Stimulated activated CD8-positive, alpha-beta memory T cell treated with anti-CD3 and anti-CD28 coated beads, Interleukin-2, amount 100 ng/mL, for 48 hours (primary cell): ENCODE results near the gene KLF14.
"Not testable (repeated sequence)": the region's sequence is repeated elsewhere in the genome, so short reads cannot be mapped to it uniquely, and the experiment has no call there.

ENCODE experiments used
- DNase-seq, 2 donors: peaks; one replicate each; pipeline ENCODE4 v3.0.0-alpha.2; 2020; ENCODE audit warnings: low read depth in 2 of 2

The KLF14 gene

GRCh38 chr7:130719541-130719940 is 14.5 kb downstream of the KLF14 start:
- DNase-seq: no peak

- DNase-seq: no peak
These were observed 21.6 kb downstream of the KLF14 start for GRCh38 chr7:130712416-130712815.

- no peak for DNase-seq
These were observed 25.2 kb downstream of the KLF14 start for GRCh38 chr7:130708766-130709165.

DNA sequence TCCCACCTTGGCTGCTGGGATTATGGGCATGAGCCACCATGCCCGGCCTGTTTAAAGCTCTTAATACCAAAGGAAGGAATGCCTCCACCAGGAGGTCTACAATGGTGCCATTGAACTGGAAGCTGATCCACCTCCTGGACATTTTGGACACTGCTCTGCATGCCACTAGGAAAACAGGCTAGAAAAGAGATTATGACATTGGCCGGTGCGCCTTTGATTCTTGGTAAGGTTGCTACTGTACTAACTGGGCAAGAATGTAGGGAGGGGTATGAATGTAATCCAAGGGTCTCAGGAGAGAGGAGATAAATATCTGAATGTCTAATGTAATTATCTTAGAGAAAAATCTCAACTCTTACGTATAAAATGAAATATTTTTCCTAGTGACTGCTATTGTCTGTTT is 26.0 kb downstream of the KLF14 start:
- DNase-seq: no peak

GRCh38 chr7:130703851-130704250 is 30.2 kb downstream of the KLF14 start:
- no peak for DNase-seq

GRCh38 chr7:130701650-130702049 is 32.4 kb downstream of the KLF14 start:
- DNase-seq: no peak

DNA sequence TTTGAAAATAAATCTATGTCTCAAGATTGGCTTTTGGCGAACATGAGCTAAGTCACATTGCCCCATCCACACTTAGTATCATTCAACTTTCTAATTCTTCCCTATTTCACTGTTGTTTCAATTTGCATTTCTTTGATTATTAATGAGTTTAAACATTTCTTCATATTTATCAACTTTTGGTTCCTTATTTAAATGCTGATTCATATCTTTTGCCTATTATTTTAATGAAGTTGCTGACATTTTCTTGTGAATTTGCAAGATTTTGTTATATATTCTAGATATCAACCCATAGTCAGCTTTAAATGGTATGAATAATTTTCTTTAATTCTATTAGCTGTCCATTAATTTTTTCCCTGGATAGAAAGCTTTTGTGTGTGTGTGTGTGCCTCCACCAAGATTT is 33.2 kb downstream of the KLF14 start:
- DNase-seq: no peak

GRCh38 chr7:130699686-130700085 is 34.3 kb downstream of the KLF14 start:
- no peak for DNase-seq

- DNase-seq: no peak
These were observed 36.2 kb downstream of the KLF14 start for GRCh38 chr7:130697820-130698219.

DNA sequence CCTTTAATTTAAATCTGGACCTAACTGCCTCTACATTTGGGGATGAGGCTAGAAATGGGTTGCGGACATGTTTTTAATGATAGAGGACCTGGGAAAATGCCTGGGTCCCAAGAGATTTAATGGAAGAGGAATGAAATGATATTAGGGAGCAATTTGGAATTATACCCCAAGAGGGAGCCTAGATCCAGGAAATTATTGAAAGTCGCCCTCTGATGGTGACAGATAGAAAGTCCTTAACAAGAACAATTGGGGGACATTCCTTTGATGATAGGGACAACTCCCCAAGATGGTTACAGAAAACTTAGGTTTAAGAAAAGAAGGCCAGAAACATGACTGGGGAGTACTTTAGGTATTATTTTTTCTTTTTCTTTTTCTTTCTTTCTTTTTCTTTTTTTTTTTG is 38.2 kb downstream of the KLF14 start:
- DNase-seq: no peak

GRCh38 chr7:130692396-130692795 is 41.6 kb downstream of the KLF14 start:
- DNase-seq: not testable (repeated sequence)

GRCh38 chr7:130689683-130690082 is 44.3 kb downstream of the KLF14 start:
- DNase-seq: no peak

DNA sequence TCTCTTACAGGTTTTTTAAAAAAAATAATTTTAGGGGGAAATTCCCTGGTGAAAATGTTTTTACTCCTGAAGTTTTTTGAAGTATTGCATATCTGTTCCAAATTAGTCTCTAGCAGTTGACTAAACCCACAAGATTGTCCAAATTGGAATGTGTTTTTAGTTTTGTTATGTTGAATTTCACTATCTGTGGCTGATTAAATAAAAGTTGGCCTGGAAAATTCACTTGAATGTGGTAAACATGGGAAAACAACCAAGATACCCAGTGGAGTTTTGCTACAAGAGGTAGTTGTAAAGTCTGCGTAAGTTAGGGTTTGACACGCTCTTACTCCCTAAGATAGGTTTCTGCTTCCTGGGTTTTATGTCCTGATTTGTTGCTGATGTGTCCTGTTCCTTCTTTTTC is 51.0 kb downstream of the KLF14 start:
- no peak for DNase-seq
